ENCODE measurements around the gene LAMB3.

DNA sequence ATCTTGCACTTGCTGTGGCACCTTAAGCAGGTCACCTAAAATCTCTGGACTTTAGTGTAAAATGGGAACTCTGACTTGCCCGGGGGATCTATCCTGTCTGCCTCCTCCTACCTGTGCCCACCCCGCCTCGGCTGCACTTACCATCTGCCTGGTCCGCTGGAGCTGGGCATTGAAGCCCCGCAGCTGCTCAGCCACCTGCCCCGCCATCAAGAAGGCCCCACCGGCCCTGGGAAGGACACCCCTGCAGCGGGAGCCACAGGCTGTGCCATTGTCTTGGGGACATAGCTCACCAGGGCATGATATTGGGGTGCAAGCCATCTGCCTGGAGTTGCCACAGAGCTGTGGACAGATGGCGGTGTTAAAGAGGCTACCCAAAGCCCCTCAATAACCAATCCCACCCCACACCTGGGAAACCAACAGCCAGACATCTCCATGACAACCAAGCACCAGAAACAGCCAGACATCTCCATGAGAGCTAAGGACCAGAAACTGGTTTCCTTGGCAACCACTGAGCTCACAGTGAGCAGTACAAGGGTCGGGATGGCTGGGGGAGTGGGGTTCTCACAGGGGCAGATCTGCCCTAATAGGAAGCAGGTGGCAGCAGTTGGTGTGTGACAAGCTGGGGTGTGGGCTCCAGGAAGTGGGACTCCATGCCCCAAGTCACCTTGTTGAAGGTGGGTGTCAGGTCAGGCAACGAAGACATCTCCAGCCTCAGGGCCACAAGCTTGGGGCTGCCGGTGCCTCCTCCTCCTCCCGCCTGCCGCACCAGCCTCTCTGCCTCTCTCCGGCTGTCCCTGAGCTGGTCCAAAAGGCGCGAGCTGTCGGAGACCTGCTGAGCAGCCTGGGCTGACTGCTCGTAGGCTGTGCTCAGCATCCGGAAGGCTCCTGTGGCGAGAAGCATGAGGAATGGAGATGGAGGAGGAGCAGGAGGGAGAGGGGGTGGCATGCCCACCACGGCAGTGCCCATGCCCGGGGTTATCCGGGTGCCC is 29.1 kb downstream of the LAMB3 start:
- no peak for TF ChIP-seq EZH2 (IDR thresholded peaks at IDR 0.05; ENCODE audit: low read length)
- TF ChIP-seq, protein P1, sequence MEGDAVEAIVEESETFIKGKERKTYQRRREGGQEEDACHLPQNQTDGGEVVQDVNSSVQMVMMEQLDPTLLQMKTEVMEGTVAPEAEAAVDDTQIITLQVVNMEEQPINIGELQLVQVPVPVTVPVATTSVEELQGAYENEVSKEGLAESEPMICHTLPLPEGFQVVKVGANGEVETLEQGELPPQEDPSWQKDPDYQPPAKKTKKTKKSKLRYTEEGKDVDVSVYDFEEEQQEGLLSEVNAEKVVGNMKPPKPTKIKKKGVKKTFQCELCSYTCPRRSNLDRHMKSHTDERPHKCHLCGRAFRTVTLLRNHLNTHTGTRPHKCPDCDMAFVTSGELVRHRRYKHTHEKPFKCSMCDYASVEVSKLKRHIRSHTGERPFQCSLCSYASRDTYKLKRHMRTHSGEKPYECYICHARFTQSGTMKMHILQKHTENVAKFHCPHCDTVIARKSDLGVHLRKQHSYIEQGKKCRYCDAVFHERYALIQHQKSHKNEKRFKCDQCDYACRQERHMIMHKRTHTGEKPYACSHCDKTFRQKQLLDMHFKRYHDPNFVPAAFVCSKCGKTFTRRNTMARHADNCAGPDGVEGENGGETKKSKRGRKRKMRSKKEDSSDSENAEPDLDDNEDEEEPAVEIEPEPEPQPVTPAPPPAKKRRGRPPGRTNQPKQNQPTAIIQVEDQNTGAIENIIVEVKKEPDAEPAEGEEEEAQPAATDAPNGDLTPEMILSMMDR (optimal IDR thresholded peaks at IDR 0.05 in 1 of 3, IDR thresholded peaks at IDR 0.05 in 1 of 3, conservative IDR thresholded peaks at IDR 0.05 in 1 of 3; ENCODE audit: extremely low read depth in 1 of 3, insufficient read depth in 2 of 3, low read length in 3 of 3) = no peak

Measured in keratinocyte (primary cell).